SK-N-SH (cell line): ENCODE results near the gene MYB. TPM values are rescaled to one million over a fixed set of nuclear protein-coding genes. Genes with fewer than 3 reads are reported as not detected.

ENCODE experiments used
- CTCF ChIA-PET: fragments of 300-600, 350-600 bp; formaldehyde crosslinking; extraction: SDS; loops from one replicate; lab custom pipeline; 2021; lab: Yijun Ruan, JAX
- POLR2A ChIA-PET: fragments of 350-600 bp; sonication (Branson Sonifier 250); formaldehyde crosslinking; extraction: SDS; loops from one replicate; lab custom pipeline; 2020; ENCODE audit warnings: antibody characterized with exemption, inconsistent platforms; lab: Yijun Ruan, JAX
- DNase-seq: peaks from one replicate; pipeline ENCODE4 v3.0.0; 2012
- H2AFZ ChIP-seq: fragments of 200-600 bp; sonication (generic); 2 replicates; pipeline ENCODE4 v1.8.1; 2016; ENCODE audit warnings: antibody characterized with exemption, mild to moderate bottlenecking, low read depth
- H3F3A ChIP-seq: fragments of 200-600 bp; sonication (generic); replicated peaks from 2 replicates; pipeline ENCODE3; 2016; ENCODE audit warnings: antibody characterized with exemption, mild to moderate bottlenecking; ENCODE audit not compliant: insufficient read depth
- H3K27ac ChIP-seq, 2 experiments: fragments of 200-500 bp in 1 of 2; fragments of 200-600 bp in 1 of 2; sonication (Bioruptor generic) in 1 of 2; sonication (generic), shearing (Covaris generic) in 1 of 2; 2 replicates each; pipeline versions ENCODE4 v1.5.1 to v1.6.1; 2014 to 2016; ENCODE audit warnings: low read depth in 2 of 2, inconsistent platforms in 1 of 2, low read length in 1 of 2, mild to moderate bottlenecking in 1 of 2, mixed read lengths in 1 of 2
- H3K27me3 ChIP-seq: fragments of 200-600 bp; sonication (generic), shearing (Covaris generic); 2 replicates; pipeline ENCODE4 v1.6.1; 2016; ENCODE audit warnings: mixed run types; ENCODE audit not compliant: insufficient read depth
- H3K36me3 ChIP-seq, 2 experiments: fragments of 200-500 bp in 1 of 2; fragments of 200-600 bp in 1 of 2; sonication (Bioruptor generic) in 1 of 2; sonication (generic) in 1 of 2; replicated peaks in 1 of 2; 2 replicates each; pipeline versions ENCODE3 to v1.5.1; 2014 to 2016; ENCODE audit warnings: low read length in 1 of 2, mild to moderate bottlenecking in 1 of 2; ENCODE audit not compliant: insufficient read depth in 2 of 2, control insufficient read depth in 1 of 2
- H3K4me1 ChIP-seq, 2 experiments: fragments of 200-500 bp in 1 of 2; fragments of 200-600 bp in 1 of 2; sonication (Bioruptor generic) in 1 of 2; sonication (generic), shearing (Covaris generic) in 1 of 2; 2 replicates each; pipeline versions ENCODE4 v1.5.1 to v1.6.1; 2014 to 2016; ENCODE audit warnings: low read depth in 1 of 2, low read length in 1 of 2, mixed run types in 1 of 2; ENCODE audit not compliant: insufficient read depth in 2 of 2, control insufficient read depth in 1 of 2
- H3K4me2 ChIP-seq: fragments of 200-600 bp; sonication (generic), shearing (Covaris generic); 2 replicates; pipeline ENCODE4 v1.6.1; 2017; ENCODE audit warnings: mixed run types
- H3K4me3 ChIP-seq, 2 experiments: fragments of 200-500 bp in 1 of 2; fragments of 200-600 bp in 1 of 2; sonication (Bioruptor generic) in 1 of 2; sonication (generic), shearing (Covaris generic) in 1 of 2; 2 replicates each; pipeline versions ENCODE4 v1.5.1 to v1.8.1; 2014 to 2016; ENCODE audit warnings: low read depth in 2 of 2, inconsistent platforms in 1 of 2, low read length in 1 of 2, mild to moderate bottlenecking in 1 of 2, mixed read lengths in 1 of 2, moderate library complexity in 1 of 2
- H3K79me2 ChIP-seq: fragments of 200-600 bp; sonication (generic); 2 replicates; pipeline ENCODE4 v1.8.1; 2017; ENCODE audit warnings: mild to moderate bottlenecking; ENCODE audit not compliant: insufficient read depth
- H3K9ac ChIP-seq: fragments of 200-600 bp; sonication (generic); 2 replicates; pipeline ENCODE4 v1.6.1; 2017; ENCODE audit warnings: mixed run types
- H3K9me2 ChIP-seq: fragments of 200-600 bp; sonication (generic); 2 replicates; pipeline ENCODE4 v1.6.1; 2017; ENCODE audit warnings: mixed run types
- H3K9me3 ChIP-seq: fragments of 200-600 bp; sonication (generic); 2 replicates; pipeline ENCODE4 v1.6.1; 2017; ENCODE audit warnings: mixed run types, mild to moderate bottlenecking, moderate library complexity
- H4K20me1 ChIP-seq: fragments of 200-600 bp; sonication (generic); 2 replicates; pipeline ENCODE4 v1.6.1; 2017; ENCODE audit warnings: mild to moderate bottlenecking, mixed run types; ENCODE audit not compliant: insufficient read depth
- EP300 ChIP-seq, 2 experiments: IDR thresholded peaks; 2 replicates each; pipeline versions ENCODE4 v1.4.0 to v1.6.1; 2012; ENCODE audit warnings: borderline replicate concordance in 1 of 2, low read depth in 1 of 2, low read length in 1 of 2
- FOSL2 ChIP-seq: IDR thresholded peaks from 2 replicates; pipeline ENCODE4 v1.4.0; 2012; ENCODE audit warnings: low read depth, mild to moderate bottlenecking, moderate library complexity, borderline replicate concordance
- FOXM1 ChIP-seq: IDR thresholded peaks from 2 replicates; pipeline ENCODE4 v1.4.0; 2012; ENCODE audit warnings: low read depth, mild to moderate bottlenecking
- POLR2AphosphoS5 ChIP-seq: IDR thresholded peaks from 2 replicates; pipeline ENCODE4 v1.6.1; 2012; ENCODE audit warnings: low read depth, low read length
- RCOR1 ChIP-seq: fragments of 150-350 bp; IDR thresholded peaks from 2 replicates; pipeline ENCODE4 v1.6.1; 2017; ENCODE audit warnings: antibody characterized with exemption, low read length
- RXRA ChIP-seq: IDR thresholded peaks from 2 replicates; pipeline ENCODE4 v1.4.0; 2012; ENCODE audit warnings: low read depth, mild to moderate bottlenecking, borderline replicate concordance
- SIN3A ChIP-seq: IDR thresholded peaks from 2 replicates; pipeline ENCODE4 v1.6.1; 2012; ENCODE audit warnings: low read depth, mild to moderate bottlenecking, low read length, moderate library complexity, borderline replicate concordance
- SMC3 ChIP-seq: IDR thresholded peaks from 2 replicates; pipeline ENCODE4 v1.6.1; 2012; ENCODE audit warnings: low read depth, low read length, improper control_type of control experiment
- TCF12 ChIP-seq: IDR thresholded peaks from 2 replicates; pipeline ENCODE4 v1.4.0; 2012
- WGBS: methylation state at CpG from one replicate; pipeline ENCODE4 v1.1.6; 2017; ENCODE audit warnings: low lambda C conversion rate; 5-methylcytosine and 5-hydroxymethylcytosine counted together
- polyA plus RNA-seq, 3 experiments: library from polyadenylated mRNA; depleted of rRNA; stranded (reverse); fragments of >200 nt; gene quantifications; 2 replicates each; pipeline ENCODE4 v1.2.3, GENCODE V29; 2012
- TF ChIP-seq, protein P1 (sequence below): IDR thresholded peaks from 2 replicates; pipeline ENCODE4 v1.4.0; 2012; ENCODE audit warnings: low read depth
- TF ChIP-seq, protein P2 (sequence below): fragments of 150-350 bp; IDR thresholded peaks from 2 replicates; pipeline ENCODE4 v1.6.1; 2017; ENCODE audit warnings: antibody characterized with exemption, low read length, low read depth, borderline replicate concordance
- TF ChIP-seq, protein P3 (sequence below): IDR thresholded peaks from 2 replicates; pipeline ENCODE4 v1.4.0; 2012; ENCODE audit warnings: low read depth, borderline replicate concordance
- TF ChIP-seq, protein P4 (sequence below): IDR thresholded peaks from 2 replicates; pipeline ENCODE4; 2012

MYB gene
- polyA plus RNA-seq, 1 of the 3 experiments (the other 2 are of a cell fraction) = 0.85 TPM

DNA sequence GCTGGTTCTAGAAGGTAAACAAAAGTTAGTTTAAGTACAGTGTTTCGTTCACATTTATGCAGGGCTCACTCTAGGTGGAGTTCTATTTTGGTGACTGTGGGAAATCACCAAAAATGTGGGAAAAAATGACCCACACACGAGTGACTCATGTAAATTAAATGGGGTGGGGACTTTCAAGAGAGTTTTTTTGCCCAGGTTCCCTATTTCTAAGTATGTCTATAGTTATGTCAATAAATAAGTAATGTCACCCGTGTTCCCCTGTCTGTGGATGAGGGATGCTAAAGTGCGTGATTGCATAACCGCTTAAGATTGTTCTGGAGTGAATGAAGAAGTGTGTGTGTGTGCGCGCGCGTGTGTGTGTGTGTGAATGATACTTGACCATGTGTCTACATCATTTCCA is 69.1 kb downstream of the MYB start:
- Histone ChIP-seq H2AFZ (peak overlapping the region; percentile 43; the same call in 1 of the 2 replicates), H3K9ac (no peak overlapping the region), H3K27me3 (no peaks in the 10 kb centered on the region), H3K9me3 (no peaks in the 10 kb centered on the region), H4K20me1 (no peaks in the 10 kb centered on the region), H3K79me2 (no peaks in the 10 kb centered on the region), H3K9me2 (no peaks in the 10 kb centered on the region), H3K36me3 (no peaks in the 10 kb centered on the region), H3K4me3 (no peak overlapping the region), H3K27ac (no peak overlapping the region), H3K4me2 (no peak overlapping the region), H3K4me1 (no peaks in the 10 kb centered on the region), H3F3A (peaks cover 6% of the 10 kb centered on the region)
- 88% methylated on average over 9 of the region's 9 CpGs for WGBS
- POLR2A ChIA-PET = no interaction called here
- CTCF ChIA-PET = no interaction called here
- TF ChIP-seq FOXM1 (no peak), POLR2AphosphoS5 (no peak), RXRA (no peak), SMC3 (no peak), FOSL2 (no peak), EP300 (IDR thresholded peaks at IDR 0.05; ENCODE audit: borderline replicate concordance in 1 of 2, low read depth in 1 of 2, low read length in 1 of 2) (no peak), SIN3A (no peak), RCOR1 (no peak), TCF12 (no peak)
- TF ChIP-seq, protein P1, sequence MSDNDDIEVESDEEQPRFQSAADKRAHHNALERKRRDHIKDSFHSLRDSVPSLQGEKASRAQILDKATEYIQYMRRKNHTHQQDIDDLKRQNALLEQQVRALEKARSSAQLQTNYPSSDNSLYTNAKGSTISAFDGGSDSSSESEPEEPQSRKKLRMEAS = no peak
- TF ChIP-seq, protein P2, sequence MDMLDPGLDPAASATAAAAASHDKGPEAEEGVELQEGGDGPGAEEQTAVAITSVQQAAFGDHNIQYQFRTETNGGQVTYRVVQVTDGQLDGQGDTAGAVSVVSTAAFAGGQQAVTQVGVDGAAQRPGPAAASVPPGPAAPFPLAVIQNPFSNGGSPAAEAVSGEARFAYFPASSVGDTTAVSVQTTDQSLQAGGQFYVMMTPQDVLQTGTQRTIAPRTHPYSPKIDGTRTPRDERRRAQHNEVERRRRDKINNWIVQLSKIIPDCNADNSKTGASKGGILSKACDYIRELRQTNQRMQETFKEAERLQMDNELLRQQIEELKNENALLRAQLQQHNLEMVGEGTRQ = no peak
- TF ChIP-seq, protein P3, sequence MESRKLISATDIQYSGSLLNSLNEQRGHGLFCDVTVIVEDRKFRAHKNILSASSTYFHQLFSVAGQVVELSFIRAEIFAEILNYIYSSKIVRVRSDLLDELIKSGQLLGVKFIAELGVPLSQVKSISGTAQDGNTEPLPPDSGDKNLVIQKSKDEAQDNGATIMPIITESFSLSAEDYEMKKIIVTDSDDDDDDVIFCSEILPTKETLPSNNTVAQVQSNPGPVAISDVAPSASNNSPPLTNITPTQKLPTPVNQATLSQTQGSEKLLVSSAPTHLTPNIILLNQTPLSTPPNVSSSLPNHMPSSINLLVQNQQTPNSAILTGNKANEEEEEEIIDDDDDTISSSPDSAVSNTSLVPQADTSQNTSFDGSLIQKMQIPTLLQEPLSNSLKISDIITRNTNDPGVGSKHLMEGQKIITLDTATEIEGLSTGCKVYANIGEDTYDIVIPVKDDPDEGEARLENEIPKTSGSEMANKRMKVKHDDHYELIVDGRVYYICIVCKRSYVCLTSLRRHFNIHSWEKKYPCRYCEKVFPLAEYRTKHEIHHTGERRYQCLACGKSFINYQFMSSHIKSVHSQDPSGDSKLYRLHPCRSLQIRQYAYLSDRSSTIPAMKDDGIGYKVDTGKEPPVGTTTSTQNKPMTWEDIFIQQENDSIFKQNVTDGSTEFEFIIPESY = no peak
- TF ChIP-seq, protein P4, sequence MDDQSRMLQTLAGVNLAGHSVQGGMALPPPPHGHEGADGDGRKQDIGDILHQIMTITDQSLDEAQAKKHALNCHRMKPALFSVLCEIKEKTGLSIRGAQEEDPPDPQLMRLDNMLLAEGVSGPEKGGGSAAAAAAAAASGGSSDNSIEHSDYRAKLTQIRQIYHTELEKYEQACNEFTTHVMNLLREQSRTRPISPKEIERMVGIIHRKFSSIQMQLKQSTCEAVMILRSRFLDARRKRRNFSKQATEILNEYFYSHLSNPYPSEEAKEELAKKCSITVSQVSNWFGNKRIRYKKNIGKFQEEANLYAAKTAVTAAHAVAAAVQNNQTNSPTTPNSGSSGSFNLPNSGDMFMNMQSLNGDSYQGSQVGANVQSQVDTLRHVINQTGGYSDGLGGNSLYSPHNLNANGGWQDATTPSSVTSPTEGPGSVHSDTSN = no peak
- DNase-seq = no peak
